GM15510 (cell line): Measurements from ENCODE around the gene LONRF2.

Experiments used
- POLR2A ChIP-seq: IDR thresholded peaks from 3 replicates; pipeline ENCODE4 v1.6.1; 2011; ENCODE audit warnings: borderline replicate concordance; ENCODE audit not compliant: insufficient read length; ENCODE audit errors: extremely low read depth

LONRF2 gene

GRCh38 chr2:100285691-100286090, 36.6 kb downstream of the LONRF2 start:
- no peak for TF ChIP-seq POLR2A

GRCh38 chr2:100285011-100285410, 37.3 kb downstream of the LONRF2 start:
- TF ChIP-seq POLR2A, result no peak

- TF ChIP-seq POLR2A, result no peak
Observed at GRCh38 chr2:100283724-100284501, 38.4 kb downstream of the LONRF2 start.

GRCh38 chr2:100281521-100282438, 40.5 kb downstream of the LONRF2 start:
- TF ChIP-seq POLR2A, result no peak

GRCh38 chr2:100279586-100280534, 42.4 kb downstream of the LONRF2 start:
- no peak for TF ChIP-seq POLR2A

GRCh38 chr2:100278986-100279385, 43.3 kb downstream of the LONRF2 start:
- no peak for TF ChIP-seq POLR2A

GRCh38 chr2:100278501-100278900, 43.8 kb downstream of the LONRF2 start:
- TF ChIP-seq POLR2A, result no peak

GRCh38 chr2:100277540-100278207, 44.6 kb downstream of the LONRF2 start:
- no peak for TF ChIP-seq POLR2A

- no peak for TF ChIP-seq POLR2A
Observed at GRCh38 chr2:100276716-100277115, 45.6 kb downstream of the LONRF2 start.

GRCh38 chr2:100275200-100275589, 47.1 kb downstream of the LONRF2 start:
- no peak for TF ChIP-seq POLR2A

GRCh38 chr2:100274566-100275199, 47.6 kb downstream of the LONRF2 start:
- TF ChIP-seq POLR2A, result no peak

- TF ChIP-seq POLR2A, result no peak
Observed at GRCh38 chr2:100274076-100274475, 48.2 kb downstream of the LONRF2 start.

- no peak for TF ChIP-seq POLR2A
Observed at GRCh38 chr2:100273387-100273786, 48.9 kb downstream of the LONRF2 start.

GRCh38 chr2:100272841-100273329, 49.4 kb downstream of the LONRF2 start:
- no peak for TF ChIP-seq POLR2A

GRCh38 chr2:100271210-100271609, 51.1 kb downstream of the LONRF2 start:
- TF ChIP-seq POLR2A, result no peak
